AG08396 (cell line): ENCODE data around the gene CLIC2.

Source experiments
- DNase-seq: peaks from one replicate; pipeline ENCODE4 v3.0.0; 2012; ENCODE audit warnings: low spot score, mixed read lengths

CLIC2 gene

DNA sequence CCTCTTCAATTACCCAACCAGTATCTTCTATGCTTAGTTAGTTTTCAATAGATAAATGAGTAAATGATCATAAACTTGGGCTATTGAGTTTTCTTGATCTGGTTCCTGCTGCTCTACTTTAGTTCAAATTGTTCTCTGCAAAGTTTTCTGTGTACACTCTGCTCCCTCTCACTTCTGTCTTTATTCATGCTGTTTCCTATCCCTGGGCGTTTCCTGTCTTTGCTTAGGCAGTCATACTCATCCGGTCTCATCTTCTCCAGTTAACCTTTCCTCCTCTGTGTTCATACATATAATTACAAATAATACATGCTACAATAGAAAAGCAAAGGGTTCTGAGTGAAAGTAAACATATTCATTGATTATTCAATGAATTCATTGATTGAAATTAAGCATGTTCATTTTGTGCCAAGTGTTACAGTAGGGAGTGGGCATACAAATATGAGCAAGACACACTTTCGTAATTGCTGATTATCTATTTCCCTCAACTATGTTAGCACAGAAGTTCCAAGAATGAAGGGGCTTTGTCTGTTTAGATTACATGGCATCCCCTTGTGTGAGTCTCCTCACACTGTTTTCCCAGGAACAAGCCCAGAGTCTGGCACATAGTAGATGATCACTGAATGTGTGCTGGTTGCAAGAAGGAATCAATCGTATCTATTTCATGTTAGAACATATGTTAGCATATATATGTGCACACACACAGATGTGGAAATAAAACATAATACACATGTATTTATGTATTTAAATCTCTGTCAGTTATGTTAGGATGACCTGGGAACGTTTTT, 71.3 kb downstream of the CLIC2 start:
- DNase-seq, result no peak

DNA sequence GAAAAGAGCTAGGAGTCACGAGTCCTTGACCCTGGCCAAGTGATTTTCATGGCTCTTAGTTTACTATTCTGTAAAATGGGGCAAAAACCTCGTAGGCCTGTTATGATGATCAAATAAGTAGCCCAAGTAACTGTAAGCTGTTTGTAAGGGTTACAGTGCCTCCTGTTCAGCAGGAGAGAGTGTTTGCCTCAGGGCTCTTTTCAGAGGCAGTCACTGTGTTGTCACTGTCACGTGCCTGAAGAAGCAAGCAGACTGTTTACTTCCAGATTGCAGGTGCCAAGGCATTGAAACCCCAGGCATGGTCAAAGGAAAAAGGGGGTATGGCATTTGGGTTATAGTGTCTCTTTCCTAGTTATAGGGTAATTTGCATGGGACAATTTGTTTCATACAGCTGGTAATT, 74.7 kb downstream of the CLIC2 start:
- DNase-seq, result no peak

DNA sequence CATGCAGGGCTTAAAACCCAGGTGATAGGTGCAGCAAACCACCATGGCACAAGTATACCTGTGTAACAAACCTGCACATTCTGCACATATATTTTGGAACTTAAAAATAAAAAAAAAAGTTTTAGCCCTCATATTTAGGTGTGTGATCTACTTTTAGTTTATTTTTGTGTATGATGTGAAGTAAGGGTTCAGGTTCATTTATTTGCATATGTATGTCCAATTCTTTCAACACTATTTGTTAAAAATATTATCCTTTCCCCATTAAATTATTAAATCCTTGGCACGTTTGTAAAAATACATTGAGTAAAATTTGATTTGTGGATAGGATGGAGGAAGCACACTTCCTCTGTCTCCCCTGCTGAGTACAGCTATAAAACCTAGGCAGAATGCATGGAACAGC, 83.0 kb downstream of the CLIC2 start:
- DNase-seq, result no peak

DNA sequence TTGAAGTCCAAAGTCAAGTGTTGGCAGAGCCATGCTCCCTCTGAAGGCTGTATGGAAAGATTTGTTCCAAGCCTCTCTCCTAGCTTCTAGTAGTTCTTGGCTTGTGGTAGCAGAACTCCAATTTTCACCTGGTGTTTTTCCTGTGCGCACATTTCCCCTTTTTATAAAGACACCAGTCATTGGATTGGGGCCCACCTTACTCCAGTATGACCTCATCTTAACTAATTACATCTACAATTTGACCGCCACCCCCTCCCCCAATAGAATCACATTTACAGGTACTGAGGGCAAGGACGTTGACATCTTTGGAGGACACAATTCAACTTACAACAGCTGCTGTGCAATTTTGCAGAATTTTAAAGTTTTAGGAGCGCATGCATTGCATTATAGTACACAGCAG, 86.9 kb downstream of the CLIC2 start:
- no peak for DNase-seq

DNA sequence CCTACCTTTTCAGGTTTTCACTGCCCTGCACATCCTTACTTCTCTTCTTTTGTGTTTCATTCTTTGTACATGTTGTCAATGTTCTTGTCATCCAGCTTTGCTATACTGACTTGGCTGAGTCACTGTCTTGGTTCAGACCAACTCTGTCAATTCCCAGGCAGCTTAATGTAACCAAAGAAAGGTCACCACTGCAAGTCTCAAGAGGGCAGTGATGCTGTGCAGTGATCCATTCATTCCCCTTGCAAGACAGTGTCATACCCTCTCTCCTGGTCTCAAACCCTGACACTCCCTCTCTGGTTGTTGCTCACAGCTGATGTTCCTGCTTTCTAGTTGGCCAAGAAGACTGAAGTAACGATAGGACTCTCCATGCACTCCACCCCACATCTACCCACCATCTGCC, 87.7 kb downstream of the CLIC2 start:
- DNase-seq, result no peak

DNA sequence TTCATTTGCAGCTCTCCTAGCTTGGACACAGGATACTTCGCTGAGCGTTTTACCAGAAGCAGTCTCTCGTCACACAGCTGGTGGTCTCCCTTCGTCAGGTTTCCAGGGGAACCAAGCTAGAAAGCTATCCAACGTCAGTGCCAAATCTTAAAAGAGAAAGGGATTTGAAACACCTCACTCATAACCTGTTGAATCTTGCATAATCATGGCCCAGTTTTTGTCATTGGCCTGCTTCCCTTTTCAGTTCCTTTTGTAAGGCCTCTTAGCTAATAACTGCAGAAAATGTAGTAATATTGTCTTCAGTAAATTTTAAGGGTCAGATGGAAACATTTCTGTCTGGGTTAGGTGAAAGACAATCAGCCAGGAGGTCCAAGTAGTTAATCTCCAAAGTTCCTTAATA, 92.1 kb downstream of the CLIC2 start:
- DNase-seq, result no peak

DNA sequence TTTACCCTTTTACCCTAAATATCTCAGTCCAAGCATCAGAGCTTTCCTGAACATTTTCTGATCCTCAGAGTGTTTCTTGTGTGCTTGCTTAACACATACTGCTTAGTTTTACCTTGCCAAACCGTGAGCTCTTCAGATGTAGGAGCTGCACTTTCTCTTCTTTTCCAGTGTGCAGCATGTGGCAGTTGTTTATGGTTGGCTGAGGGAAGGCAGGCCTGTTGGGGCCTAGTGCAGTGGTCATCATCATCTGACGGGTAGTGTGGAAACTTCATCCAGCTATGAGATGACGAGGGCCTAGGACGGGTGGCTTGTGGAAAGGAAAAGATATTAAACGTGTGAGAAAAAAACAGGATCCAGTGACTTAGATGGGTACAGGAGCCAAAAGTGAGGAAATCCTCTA, 96.7 kb downstream of the CLIC2 start:
- DNase-seq, result no peak

DNA sequence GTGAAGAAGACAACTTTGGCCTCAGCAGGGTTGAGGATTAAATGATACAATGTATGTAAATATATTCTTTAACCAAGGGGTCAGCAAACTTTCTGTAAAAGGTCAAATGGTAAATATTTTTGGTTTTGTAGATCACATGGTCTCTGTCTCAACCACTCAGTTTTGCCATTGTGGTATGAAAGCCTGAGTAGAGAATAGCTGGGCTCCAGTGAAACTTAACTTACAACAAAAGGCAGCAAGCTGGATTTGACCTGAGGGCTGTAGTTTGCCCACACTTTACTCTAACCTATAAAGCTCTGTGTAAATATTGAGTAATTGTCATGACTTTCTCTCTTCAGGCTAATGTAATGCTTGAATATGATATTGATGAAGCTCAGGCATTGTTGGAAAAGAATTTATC, 98.5 kb downstream of the CLIC2 start:
- DNase-seq, result no peak

DNA sequence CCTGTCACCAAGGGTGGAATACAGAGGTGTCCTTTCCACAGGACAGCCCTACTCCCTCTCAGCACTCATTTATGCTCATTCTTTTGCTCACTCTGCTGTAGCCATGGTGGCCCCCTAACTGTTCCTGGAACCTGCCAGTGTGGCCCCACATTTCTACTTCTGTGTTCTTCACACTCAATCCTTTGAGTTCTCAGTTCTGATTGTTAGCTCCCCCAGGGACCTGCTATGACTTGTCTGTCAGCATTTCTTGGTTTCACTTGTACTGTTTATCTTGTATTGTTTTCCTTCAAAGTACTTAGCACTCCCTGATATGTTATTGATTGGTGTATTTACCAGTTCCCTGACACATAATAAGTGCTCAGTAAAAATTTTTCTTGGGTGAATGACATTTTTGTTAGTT, 103.3 kb downstream of the CLIC2 start:
- no peak for DNase-seq
